IMR-90 (cell line): ENCODE data around the gene RNF11.

ENCODE experiments used
- POLR2A ChIP-seq: IDR thresholded peaks from 2 replicates; pipeline ENCODE4 v1.6.1; 2012; ENCODE audit warnings: mild to moderate bottlenecking, low read depth, low read length
- TF ChIP-seq, protein P1 (sequence below): conservative IDR thresholded peaks from 2 replicates; pipeline ENCODE4 v1.5.1; 2012; ENCODE audit warnings: mild to moderate bottlenecking, low read depth, low read length, improper control_type of control experiment

DNA sequence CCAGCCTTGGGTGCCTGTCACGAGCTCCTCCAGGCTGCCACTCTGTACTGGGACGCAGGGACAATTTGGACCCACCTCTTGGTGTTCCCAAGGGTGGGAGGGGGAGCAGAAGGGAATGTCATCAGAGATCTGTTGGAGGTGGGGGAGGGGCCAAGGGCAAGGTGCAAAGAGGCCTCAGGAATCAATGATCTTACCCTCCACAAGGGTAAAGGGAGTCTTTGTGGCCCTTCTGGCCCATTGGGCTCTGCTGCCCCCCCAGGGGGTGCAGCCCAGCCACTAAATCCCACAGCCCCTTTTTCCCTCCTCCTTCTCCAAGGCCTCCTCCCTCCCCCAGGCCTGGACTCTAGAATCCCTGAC is 85.8 kb downstream of the RNF11 start:
- TF ChIP-seq, protein P1, sequence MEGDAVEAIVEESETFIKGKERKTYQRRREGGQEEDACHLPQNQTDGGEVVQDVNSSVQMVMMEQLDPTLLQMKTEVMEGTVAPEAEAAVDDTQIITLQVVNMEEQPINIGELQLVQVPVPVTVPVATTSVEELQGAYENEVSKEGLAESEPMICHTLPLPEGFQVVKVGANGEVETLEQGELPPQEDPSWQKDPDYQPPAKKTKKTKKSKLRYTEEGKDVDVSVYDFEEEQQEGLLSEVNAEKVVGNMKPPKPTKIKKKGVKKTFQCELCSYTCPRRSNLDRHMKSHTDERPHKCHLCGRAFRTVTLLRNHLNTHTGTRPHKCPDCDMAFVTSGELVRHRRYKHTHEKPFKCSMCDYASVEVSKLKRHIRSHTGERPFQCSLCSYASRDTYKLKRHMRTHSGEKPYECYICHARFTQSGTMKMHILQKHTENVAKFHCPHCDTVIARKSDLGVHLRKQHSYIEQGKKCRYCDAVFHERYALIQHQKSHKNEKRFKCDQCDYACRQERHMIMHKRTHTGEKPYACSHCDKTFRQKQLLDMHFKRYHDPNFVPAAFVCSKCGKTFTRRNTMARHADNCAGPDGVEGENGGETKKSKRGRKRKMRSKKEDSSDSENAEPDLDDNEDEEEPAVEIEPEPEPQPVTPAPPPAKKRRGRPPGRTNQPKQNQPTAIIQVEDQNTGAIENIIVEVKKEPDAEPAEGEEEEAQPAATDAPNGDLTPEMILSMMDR, result no peak
- TF ChIP-seq POLR2A, result no peak
